ENCODE data around the gene GTSE1. TPM values are rescaled to one million over a fixed set of nuclear protein-coding genes. Genes with fewer than 3 reads are reported as not detected.
A peak's percentile ranks its signal among the peaks of the same experiment; 100 is the strongest.

Gene GTSE1
- total RNA-seq, 1 experiment from 2014 or later, result 46.1 TPM

DNA sequence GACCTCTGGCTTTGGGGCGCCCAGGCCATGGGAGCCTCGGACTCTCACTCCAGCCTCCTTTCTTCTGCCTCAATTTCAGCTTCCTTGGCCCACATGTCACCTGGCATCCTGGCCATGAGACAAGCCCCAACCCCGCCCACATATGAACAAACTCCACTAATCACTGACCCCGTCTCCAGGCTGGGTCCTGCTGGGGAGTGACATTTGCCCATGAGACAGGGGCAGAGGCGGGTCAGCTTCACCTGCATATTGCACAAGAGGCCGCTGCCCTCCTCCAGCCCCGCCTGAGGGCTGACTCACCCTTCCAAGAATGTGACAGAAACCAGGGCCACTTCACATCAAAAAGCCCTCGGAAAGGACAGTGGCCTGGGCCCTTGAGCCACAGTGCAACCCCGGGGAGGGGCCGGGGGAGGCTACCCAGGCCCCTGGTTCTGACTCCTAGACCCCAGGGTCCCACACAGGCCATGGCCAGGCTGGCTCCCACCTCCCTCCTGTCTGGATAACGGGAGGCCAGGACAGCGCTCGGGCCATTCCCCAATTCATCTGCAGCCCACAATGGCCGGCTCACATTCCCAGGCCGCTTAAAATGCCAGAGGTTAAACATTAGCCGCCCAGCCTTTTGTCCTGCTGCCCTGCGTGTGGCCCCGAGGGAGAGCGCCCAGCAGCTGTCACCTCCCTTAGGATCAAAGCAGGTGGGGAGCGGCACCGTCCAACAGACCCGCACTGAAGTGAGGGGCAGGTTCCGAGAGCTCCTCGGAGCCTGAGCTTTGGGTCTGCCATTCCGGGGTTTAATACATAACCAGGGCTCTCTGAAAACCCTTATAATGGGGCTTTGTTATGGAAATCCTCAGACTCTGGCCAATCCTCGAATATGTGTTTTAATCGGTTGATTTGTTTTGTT, 81.1 kb downstream of the GTSE1 start:
- peak overlapping the region; percentile 86 for H3K4me2 ChIP-seq (ENCODE audit: low read length)
- CTCF ChIA-PET, result interaction anchor here (0.9 to 1.6 kb wide), 2 partner anchors 10 kb away, joined by 3 to 5 read pairs; no protein-coding TSS in a partner anchor
- peaks cover 29 to 44% of the 10 kb centered on the region in 2 experiments for H3K4me1 ChIP-seq (ENCODE audit: control insufficient read depth in 1 of 2, insufficient read depth in 2 of 2, low read length in 2 of 2)

More for the DNA sequence above, 81.1 kb downstream of the GTSE1 start:
- peak; percentile 66 for DNase-seq (ENCODE audit: low read depth, low spot score)
- TF ChIP-seq TCF7L2 (IDR thresholded peaks at IDR 0.05; ENCODE audit: borderline replicate concordance, extremely low read depth, insufficient read depth, insufficient read length), result peak; percentile 76
- peak; percentile 72; the same call in 1 of the 2 replicates for TF ChIP-seq CBX3 (IDR thresholded peaks at IDR 0.05; ENCODE audit: low read depth)
- peak; percentile 90 for TF ChIP-seq JUND (IDR thresholded peaks at IDR 0.05)
- TF ChIP-seq CTCF (IDR thresholded peaks at IDR 0.05 in 2 of 3, conservative IDR thresholded peaks at IDR 0.05 in 1 of 3; ENCODE audit: borderline replicate concordance in 1 of 3, insufficient read depth in 1 of 3, low read depth in 2 of 3, low read length in 2 of 3), result no peak
- no peak for TF ChIP-seq YY1 (IDR thresholded peaks at IDR 0.05; ENCODE audit: extremely low read depth, insufficient replicate concordance, low read depth, low read length)
- TF ChIP-seq FOSL1 (IDR thresholded peaks at IDR 0.05; ENCODE audit: low read depth), result peak; percentile 89
- TF ChIP-seq, protein P1, sequence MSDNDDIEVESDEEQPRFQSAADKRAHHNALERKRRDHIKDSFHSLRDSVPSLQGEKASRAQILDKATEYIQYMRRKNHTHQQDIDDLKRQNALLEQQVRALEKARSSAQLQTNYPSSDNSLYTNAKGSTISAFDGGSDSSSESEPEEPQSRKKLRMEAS (IDR thresholded peaks at IDR 0.05), result peak; percentile 63
- peak; percentile 13; the same call in 1 of the 2 replicates for TF ChIP-seq RAD21 (IDR thresholded peaks at IDR 0.05; ENCODE audit: low read depth)
- TF ChIP-seq CEBPB (IDR thresholded peaks at IDR 0.05; ENCODE audit: low read depth), result peak; percentile 99
- peak; percentile 69; the same call in 1 of the 2 replicates for TF ChIP-seq SIN3A (IDR thresholded peaks at IDR 0.05; ENCODE audit: low read depth)
- TF ChIP-seq SP1 (IDR thresholded peaks at IDR 0.05; ENCODE audit: low read depth), result peak; percentile 79
- Histone ChIP-seq H2AFZ (ENCODE audit: low read depth, low read length, poor library complexity, severe bottlenecking) (no peak overlapping the region), H3K9me2 (ENCODE audit: insufficient read depth) (no peaks in the 10 kb centered on the region), H3K9ac (ENCODE audit: low read length) (peak overlapping the region; percentile 46), H3K79me2 (ENCODE audit: insufficient read depth, low read length) (no peaks in the 10 kb centered on the region), H4K20me1 (ENCODE audit: insufficient read depth) (no peaks in the 10 kb centered on the region), H3K27me3 (ENCODE audit: insufficient read depth, low read length) (no peaks in the 10 kb centered on the region), H3K9me3 (ENCODE audit: control insufficient read depth in 1 of 2, insufficient read depth in 1 of 2, low read depth in 1 of 2, low read length in 2 of 2) (peaks cover 4 to 9% of the 10 kb centered on the region in 2 experiments; a peak in 2 of 4 replicates), H3K27ac (ENCODE audit: low read depth, low read length) (peak overlapping the region; percentile 38; the same call in 1 of the 2 replicates), H3K4me3 (replicated peaks in 1 of 2; ENCODE audit: low read depth in 1 of 2, low read length in 2 of 2) (peak overlapping the region in 1 of 2 experiments; percentile 45; a peak in 3 of 4 replicates), H3K36me3 (ENCODE audit: control insufficient read depth in 1 of 2, insufficient read depth in 2 of 2, low read length in 2 of 2) (peaks cover 0 to 10% of the 10 kb centered on the region in 2 experiments; a peak in 1 of 4 replicates)
- intact Hi-C loops (cut with micrococcal nuclease), result no loop called here
- ChIA-PET POLR2A (no interaction called here), RAD21 (ENCODE audit: low non-redundant PET in 1 of 2, low total read pairs in 2 of 2, uncharacterized antibody in 2 of 2, unreplicated experiment in 2 of 2) (interaction anchor here in 1 of 2 experiments (0.8 kb wide), 1 partner anchor 9 kb away, joined by 4 read pairs; no protein-coding TSS in a partner anchor)
- no TSS peak for BruUV-seq (replicated peaks)
- peak; percentile 88 for ATAC-seq
